GM12873 (cell line): Measurements from ENCODE around the gene SLC12A7.

Source experiments
- TF ChIP-seq, protein P1 (sequence below): IDR thresholded peaks from 2 replicates; pipeline ENCODE4 v1.5.1; 2012; ENCODE audit warnings: low read depth, mild to moderate bottlenecking, moderate library complexity, low read length, control low read depth; ENCODE audit not compliant: insufficient read depth; ENCODE audit errors: missing control alignments

Gene SLC12A7

DNA sequence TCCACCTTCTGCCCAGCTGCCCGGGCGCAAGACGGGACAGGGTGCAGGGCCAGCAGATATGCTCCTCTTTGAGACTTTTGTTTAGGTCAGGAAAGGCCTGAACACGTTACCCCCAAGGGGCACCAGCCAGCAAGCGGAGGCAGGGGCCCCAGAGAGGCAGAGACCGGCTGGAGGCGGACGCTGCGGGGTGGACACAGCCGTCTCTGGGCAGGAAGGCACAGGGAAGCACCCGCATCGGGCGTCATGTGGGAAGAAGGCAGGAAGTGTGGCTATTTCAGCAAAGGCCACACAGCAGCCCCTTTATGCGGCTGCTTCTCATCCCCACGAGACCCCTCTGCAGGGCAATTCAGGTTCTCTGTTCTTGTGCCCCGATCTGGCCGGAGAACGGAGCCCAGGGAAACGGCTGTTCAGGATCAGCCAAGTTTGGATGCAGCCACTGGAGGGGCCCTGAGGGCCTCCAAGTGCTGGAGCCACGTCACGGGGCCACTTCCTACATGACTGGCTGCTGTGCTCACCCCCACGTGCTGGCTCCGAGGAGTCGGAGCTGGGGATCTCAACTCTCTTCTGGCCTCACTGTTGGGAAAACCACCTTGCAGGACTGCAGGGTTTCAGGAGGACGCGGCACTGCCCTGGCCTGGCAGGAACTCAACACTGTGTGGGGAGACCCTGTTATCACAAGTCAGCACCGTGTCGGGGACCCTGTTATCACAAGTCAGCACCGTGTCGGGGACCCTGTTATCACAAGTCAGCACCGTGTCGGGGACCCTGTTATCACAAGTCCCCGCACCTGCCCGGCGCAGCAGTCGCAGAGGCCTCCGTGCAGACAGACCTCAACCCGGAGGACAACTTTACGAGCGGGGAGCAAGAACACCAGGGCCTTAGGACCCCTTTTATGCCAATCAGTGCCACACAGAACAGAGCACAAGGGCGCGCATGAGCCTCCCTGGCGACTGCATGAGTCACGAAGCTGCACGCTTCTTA is 44.4 kb downstream of the SLC12A7 start:
- TF ChIP-seq, protein P1, sequence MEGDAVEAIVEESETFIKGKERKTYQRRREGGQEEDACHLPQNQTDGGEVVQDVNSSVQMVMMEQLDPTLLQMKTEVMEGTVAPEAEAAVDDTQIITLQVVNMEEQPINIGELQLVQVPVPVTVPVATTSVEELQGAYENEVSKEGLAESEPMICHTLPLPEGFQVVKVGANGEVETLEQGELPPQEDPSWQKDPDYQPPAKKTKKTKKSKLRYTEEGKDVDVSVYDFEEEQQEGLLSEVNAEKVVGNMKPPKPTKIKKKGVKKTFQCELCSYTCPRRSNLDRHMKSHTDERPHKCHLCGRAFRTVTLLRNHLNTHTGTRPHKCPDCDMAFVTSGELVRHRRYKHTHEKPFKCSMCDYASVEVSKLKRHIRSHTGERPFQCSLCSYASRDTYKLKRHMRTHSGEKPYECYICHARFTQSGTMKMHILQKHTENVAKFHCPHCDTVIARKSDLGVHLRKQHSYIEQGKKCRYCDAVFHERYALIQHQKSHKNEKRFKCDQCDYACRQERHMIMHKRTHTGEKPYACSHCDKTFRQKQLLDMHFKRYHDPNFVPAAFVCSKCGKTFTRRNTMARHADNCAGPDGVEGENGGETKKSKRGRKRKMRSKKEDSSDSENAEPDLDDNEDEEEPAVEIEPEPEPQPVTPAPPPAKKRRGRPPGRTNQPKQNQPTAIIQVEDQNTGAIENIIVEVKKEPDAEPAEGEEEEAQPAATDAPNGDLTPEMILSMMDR, result no peak

DNA sequence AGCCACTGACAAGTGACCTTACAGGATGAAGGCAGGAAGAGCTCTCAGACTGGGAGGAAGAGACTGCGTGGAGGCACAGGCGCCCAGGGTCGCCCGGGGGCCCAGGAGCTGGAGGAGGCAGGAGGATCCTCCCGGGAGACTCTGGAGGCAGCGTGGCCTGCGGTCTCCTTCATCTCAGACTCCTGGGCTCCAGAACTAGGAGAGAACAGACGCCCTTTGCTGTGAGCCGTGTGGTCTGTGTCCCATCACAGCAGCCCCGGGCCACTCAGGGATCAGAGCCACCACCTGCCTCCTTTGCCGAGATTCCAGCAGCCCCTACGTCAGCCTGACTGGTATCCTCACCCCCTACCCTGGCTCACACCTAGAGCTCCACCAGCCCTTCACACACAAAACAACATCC is 45.2 kb downstream of the SLC12A7 start:
- TF ChIP-seq, protein P1, result no peak

DNA sequence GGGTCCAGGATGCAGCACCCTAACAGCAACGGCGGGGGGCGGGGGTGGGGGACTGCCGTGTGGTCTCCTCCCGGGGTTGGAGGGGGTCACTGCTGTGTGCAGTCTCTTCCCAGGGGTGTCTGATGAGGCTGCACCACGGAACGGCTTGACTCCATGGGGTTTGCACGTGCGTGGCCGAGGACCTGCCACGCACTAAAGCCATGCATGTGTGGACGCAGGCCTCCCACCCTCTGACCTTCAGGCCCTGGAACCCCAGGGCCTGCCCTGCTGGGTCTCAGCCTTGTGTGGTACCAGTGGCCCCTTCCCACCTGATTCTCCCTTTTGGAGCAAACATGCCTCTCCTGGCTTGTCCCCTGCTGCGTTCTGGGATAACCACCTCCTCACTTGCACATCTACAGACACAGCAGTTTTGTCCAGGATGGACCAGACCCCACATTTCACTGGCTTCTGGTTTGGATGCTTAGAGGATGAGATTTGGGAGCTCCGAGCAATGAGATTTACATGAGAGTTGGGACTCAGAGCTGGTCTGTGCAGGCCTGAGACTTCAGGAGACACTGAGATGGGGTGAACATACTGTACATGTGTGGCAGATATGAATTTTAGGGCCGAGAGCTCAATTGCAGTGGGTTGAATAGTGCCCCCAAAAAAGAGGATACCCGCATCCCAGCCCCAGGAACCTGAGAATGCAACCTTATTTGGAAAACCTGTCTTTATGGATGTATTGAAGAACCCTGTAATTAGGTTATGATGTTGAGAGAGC is 45.8 kb downstream of the SLC12A7 start:
- TF ChIP-seq, protein P1, result no peak

DNA sequence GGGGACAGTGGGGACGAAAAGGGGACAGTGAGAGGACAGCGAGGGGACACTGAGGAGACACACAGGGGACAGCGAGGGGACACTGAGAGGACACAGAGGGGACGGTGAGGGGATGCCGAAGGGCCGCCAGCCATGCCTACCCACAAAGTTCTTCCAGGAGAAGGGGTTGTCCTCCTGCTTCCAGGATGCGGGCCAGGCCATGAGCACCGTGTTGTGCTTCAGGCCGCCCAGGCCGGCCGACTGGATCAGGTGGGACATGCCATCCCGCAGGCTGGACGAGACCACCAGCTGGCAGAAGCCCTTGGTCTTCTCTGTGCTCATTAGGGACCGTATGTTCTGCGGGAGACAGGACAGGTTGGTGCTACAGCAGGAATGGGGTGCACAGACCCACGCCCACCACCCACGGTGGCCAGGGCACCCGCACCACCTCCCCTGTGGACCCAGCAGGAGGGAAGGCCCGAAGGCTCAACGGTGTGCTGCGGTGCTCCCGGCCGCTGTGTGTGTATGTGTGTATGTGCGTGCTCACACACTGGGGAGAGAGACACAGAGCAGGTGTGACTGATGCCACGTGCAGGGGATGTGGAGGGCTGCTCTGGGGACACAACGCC is 46.6 kb downstream of the SLC12A7 start:
- TF ChIP-seq, protein P1, result no peak

DNA sequence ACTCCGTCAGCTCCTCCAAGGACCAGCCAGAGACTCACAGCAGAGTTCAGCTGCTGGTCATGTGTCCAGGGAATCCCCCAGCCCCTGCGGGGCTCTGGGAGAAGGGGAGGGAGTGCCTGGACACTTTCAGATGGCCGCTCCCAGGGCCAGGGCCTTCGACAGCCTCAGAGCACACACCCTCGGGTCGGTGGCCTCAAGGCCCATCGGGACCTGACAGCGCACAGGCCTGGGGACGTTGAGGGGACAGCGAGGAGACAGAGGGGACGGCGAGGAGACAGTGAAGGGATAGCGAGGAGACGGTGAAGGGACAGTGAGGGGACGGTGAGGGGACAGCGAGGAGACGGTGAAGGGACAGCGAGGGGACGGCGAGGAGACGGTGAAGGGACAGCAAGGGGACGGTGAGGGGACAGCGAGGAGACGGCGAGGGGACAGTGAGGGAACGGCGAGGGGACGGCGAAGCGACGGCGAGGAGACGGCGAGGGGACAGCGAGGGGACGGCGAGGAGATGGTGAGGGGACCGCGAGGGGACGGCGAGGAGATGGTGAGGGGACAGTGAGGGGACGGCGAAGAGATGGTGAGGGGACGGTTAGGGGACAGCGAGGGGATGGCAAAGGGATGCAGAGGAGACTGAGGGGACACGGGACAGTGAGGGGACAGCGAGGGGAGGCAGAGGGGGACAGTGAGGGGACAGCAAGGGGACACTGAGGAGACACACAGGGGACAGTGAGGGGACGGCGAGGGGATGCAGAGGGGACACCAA is 47.3 kb downstream of the SLC12A7 start:
- TF ChIP-seq, protein P1, result no peak

DNA sequence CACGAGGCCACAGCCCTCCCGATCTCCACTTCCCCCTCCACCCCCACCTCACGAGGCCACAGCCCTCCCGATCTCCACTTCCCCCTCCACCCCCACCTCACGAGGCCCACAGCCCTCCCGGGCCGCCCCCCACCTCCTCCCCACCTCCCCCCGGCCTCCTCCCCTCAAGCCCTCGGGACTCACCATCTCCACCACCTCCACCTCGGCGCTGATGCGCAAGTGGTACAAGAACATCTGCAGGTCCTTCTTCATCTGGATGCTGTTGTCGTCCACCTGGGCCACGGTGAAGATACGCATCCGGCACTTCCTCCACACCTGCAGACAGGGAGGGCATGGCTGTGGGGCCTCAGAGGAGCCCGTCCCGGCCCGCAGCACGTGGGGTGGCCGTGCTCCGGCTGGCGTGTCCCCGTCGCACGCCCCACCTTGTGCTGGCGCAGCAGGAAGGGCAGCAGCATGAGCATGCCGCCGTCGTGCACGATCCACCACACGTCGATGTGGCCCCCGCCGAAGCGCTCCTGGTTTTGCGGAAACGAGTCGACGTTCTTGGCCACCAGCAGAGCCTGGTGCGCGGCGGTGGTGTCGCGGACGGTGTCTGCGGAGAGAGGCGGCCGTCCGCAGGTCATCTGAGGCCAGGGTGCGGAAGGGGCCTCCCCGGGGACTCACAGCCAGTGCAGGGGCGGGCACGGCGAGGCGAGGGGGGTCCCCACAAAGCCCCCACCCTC is 48.0 kb downstream of the SLC12A7 start:
- TF ChIP-seq, protein P1, result no peak
